ENCODE data around the gene GPR3.

Gene GPR3

DNA sequence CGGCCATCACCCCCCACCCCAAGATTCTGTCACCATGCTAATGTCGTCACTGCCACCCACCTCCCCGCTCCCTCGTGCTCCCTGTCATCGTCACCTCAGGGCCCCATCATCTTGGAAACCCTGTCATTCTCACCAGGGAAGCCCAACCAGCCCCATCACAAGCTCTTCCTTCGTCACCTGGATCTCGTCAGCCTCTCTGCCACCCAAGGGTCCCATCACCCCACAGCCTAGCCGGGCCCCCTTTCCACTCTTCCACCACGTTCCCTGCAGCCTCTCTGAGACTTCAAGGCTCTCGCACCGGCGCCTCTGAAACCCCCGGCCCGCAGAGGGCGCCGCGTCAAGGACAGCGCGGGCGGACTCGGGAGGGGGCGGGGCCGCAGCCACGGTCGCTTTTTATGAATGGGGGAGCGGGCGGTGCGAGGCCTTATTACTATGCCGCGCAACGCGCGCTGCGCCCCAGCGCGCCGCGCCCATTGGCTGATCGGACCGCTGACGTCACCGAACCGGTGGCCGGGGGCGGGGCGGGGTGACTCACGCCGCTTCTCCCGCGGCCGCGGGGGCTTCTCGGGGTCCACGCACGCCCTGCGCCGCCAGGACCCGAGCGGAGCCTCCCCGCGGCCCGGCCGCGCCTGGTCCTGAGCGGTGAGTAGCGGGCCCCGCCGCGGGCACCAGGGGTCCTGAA lies at the start of gene GPR3:
Gene GPR3 (plus strand): TSS at position 527 of the 682 bp plus-strand sequence. CDS start 1,177 bp downstream, outside the sequence.
- DNase-seq (ENCODE audit: insufficient read length, low spot score) (peak; percentile 87), FAIRE-seq (no peak)
- 0 out of 2 replicates have a peak, but pooled peaks have one; percentile 16 for TF ChIP-seq POLR2A (IDR thresholded peaks at IDR 0.05; ENCODE audit: low read depth, low read length)

DNA sequence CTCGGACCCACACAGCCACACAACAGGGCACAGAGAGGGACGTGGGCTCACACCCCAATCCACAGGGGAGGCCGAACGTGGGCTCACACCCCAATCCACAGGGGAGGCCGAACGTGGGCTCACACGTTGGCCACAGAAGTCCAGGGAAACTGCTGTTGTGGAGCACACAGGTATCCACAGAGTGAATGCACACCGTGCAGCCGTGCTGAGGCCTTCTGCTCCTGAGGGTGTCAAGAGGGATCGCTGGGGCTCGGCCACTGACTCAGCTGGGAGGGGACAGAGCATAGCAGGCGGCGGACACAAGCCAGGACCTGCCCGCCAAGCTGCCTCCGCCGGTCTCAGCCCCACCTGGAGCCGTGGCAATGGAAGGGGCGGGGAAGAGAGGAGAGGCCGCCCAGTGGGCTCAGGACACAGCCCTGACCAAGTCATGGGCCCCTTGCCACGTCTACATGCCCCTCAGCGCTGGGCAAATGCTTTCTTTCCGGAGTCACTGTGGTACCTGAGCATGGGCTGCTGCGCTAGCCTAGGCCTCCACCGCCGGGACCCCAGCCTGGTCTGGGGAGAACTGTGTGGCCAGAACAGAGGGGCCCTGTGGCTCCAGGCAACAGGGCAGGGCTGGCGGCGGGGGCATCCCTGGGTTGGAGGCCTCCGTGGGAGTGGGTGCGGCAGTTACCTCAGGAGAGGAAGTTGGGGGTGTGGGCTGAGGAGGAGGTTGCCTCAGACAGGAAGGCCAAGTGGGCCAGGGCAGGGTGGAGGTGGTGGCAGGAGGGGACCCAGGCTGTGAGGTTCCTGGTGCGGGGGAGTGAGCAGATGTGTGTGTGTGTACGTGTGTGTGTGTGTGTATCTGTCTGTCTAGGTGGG lies 49.4 kb upstream of the GPR3 start:
- DNase-seq (ENCODE audit: insufficient read length, low spot score) = no peak
- no peak for TF ChIP-seq POLR2A (IDR thresholded peaks at IDR 0.05; ENCODE audit: low read depth, low read length)
- no peak for FAIRE-seq

DNA sequence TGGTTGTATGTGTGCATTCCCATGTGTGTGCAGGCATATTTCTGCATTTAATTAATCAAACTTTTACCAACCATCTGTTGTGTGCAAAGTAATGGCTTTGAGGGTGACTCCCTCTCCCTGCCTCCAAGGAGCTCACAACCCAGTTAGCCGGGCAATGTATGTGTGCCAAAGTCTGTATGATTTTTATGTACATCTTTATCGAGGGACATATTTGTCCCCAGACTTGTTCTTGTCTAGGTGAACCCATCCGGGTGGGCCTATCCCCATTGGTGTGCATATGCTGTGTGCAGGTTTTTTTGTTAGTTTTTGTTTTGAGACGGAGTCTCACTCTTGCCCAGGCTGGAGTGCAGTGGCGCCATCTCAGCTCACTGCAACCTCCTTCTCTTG lies 48.8 kb upstream of the GPR3 start:
- DNase-seq (ENCODE audit: insufficient read length, low spot score) (no peak), FAIRE-seq (no peak)
- TF ChIP-seq POLR2A (IDR thresholded peaks at IDR 0.05; ENCODE audit: low read depth, low read length) = no peak

DNA sequence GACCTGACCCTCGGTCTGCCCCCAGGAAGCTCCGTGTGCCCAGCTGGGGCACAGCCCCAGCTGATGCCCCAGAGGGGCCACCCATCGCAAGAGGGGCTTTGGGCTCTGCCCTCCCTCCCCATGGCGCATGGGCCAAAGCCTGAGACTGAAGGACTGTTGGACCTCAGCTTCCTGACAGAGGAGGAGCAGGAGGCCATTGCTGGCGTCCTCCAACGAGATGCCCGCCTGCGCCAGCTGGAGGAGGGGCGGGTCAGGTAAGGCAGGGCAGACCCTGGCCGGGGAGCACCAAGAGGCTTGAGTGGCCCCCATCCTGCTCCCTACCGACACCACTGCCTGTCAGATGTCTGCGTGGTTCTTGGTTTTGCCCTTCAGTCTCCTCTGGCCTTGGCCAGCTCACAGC lies 47.1 kb upstream of the GPR3 start:
- DNase-seq (ENCODE audit: insufficient read length, low spot score) (no peak), FAIRE-seq (no peak)
- no peak for TF ChIP-seq POLR2A (IDR thresholded peaks at IDR 0.05; ENCODE audit: low read depth, low read length)

DNA sequence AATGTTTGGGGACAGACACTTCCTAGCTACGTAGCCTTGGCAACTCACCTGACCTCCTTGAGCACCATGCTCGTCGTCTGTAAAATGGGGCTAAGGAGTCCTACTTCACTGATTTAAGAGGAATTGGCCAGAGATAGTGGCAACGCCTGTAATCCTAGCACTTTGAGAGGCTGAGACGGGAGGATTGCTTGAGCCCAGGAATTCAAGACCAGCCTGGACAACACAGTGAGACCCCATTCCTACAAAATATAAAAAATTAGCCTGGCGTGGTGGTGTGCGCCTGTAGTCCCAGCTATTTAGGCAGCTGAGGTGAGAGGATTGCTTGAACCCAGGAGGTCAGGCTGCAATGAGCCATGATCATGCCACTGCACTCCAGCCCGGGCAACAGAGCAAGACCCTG lies 46.1 kb upstream of the GPR3 start:
- DNase-seq (ENCODE audit: insufficient read length, low spot score) (no peak), FAIRE-seq (no peak)
- no peak for TF ChIP-seq POLR2A (IDR thresholded peaks at IDR 0.05; ENCODE audit: low read depth, low read length)

DNA sequence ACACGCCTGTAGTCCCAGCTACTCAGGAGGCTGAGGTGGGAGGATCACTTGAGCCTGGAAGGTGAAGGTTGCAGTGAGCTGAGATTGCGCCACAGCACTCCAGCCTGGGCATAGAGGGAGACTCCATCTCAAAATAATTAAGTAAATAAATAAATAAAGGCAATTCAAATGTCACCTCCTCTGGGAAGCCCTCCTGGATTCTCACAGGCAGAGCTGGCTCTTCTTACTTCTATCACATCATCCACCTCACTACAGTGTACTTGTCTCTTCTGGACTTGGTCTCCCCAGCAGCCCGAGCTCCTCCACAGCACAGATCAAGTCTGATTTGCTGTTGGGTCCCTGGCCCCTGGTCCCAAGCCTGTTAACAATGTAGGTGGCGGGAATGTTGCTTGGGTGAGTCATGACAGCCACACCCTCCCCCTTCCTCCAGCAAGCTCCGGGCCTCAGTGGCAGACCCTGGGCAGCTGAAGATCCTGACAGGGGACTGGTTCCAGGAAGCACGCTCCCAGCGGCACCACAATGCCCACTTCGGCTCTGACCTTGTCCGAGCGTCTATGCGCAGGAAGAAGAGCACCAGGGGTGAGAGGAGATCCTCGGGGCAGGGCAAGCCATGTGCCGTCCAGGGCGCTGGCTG lies 45.3 kb upstream of the GPR3 start:
- FAIRE-seq (no peak), DNase-seq (ENCODE audit: insufficient read length, low spot score) (no peak)
- TF ChIP-seq POLR2A (IDR thresholded peaks at IDR 0.05; ENCODE audit: low read depth, low read length) = no peak

GRCh38 chr1:27348861-27349783 lies 43.3 kb upstream of the GPR3 start:
- no peak for TF ChIP-seq POLR2A (IDR thresholded peaks at IDR 0.05; ENCODE audit: low read depth, low read length)
- FAIRE-seq (no peak), DNase-seq (ENCODE audit: insufficient read length, low spot score) (peak; percentile 51)

DNA sequence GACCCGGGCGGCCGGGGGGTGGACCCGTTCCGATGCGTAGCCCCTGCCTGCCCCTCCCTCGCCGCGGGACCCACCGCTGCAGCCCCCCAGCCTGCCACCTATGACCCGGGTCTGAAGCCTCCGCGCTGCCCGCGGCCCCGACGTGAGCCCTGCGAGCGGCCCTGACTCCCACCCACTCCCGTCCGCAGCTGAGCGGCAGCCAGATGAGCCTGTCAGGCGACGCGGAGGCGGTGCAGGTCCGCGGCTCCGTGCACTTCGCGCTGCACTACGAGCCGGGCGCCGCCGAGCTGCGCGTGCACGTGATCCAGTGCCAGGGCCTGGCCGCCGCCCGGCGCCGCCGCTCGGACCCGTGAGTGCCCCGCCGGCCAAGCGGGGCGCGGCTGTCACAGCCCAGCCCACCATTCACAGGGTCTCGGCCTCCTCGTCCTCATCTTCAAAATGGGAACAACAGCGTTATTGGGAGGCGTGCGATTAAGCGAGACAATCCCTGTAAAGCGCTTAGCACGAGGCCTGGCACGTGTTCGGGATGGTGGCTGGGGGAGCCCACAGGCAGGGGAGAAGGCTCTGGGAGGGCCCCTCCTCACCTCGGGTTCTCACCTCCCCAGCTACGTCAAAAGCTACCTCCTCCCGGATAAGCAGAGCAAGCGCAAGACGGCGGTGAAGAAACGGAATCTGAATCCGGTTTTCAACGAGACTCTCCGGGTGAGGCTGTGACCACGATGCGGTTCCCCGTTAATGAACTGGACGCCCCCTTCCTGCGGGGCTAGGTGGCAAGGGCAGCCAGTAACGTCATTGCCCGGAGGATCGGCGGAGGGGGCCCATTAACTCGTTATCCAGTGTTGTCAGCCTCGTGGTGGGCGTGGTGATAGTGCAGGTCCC lies 42.4 kb upstream of the GPR3 start:
- no peak for TF ChIP-seq POLR2A (IDR thresholded peaks at IDR 0.05; ENCODE audit: low read depth, low read length)

GRCh38 chr1:27350663-27351540 lies 41.5 kb upstream of the GPR3 start:
- no peak for FAIRE-seq
- no peak for DNase-seq (ENCODE audit: insufficient read length, low spot score)
- TF ChIP-seq POLR2A (IDR thresholded peaks at IDR 0.05; ENCODE audit: low read depth, low read length) = no peak

More for the DNA sequence above, 42.4 kb upstream of the GPR3 start:
- FAIRE-seq = no peak
- no peak for DNase-seq (ENCODE audit: insufficient read length, low spot score)

DNA sequence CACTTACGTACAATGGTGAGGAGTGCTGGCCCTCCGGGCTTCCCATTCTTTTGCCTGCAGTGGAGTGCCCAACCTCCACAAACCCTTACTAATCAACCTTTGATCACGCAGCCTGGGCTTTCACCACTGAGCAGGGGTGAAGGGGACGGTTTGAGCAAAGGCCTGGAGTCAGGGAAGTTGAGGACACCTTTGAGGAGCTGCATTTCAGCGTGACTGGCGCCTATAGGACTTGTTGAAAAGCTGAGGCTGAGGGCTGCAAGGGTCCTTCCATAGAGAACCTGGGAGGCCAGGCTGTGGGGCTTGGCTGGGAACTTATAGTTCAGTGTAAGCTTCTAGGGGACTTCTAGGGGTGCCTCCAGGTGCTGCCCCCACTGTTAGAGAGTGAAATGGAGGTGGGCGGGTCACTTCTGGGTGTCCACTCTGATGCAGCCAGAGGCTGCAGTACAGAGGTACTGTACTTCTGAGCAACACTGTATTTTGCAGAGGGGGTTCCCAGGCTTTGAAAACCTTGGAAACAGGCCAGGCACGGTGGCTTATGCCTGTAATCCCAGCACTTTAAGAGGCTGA lies 40.8 kb upstream of the GPR3 start:
- no peak for TF ChIP-seq POLR2A (IDR thresholded peaks at IDR 0.05; ENCODE audit: low read depth, low read length)
- DNase-seq (ENCODE audit: insufficient read length, low spot score) (no peak), FAIRE-seq (no peak)

- FAIRE-seq (no peak), DNase-seq (ENCODE audit: insufficient read length, low spot score) (no peak)
- no peak for TF ChIP-seq POLR2A (IDR thresholded peaks at IDR 0.05; ENCODE audit: low read depth, low read length)
Measured at GRCh38 chr1:27353166-27353565, 39.3 kb upstream of the GPR3 start.

Data from H54 (cell line).